CD14-positive monocyte (primary cell): ENCODE data around the gene PRXL2C. TPM values are rescaled to one million over a fixed set of nuclear protein-coding genes. Genes with fewer than 3 reads are reported as not detected.

Experiments
- DNase-seq, 3 donors: peaks; one replicate each; pipeline ENCODE4 v3.0.0-alpha.2; 2011 to 2022
- H2AFZ ChIP-seq: 2 replicates; pipeline ENCODE4 v1.6.0; 2012; ENCODE audit warnings: mild to moderate bottlenecking, low read depth, low read length, inconsistent platforms; ENCODE audit not compliant: insufficient read depth, poor library complexity, severe bottlenecking
- H3K27ac ChIP-seq, 2 donors: 1 replicate in 1 of 2; 2 replicates in 1 of 2; pipeline ENCODE4 v1.5.1; 2012 to 2013; ENCODE audit warnings: low read length in 2 of 2, control low read depth in 1 of 2, inconsistent platforms in 1 of 2, low read depth in 1 of 2, mild to moderate bottlenecking in 1 of 2
- H3K27me3 ChIP-seq, 2 donors: one replicate each; pipeline versions ENCODE4 v1.6.0 to v1.6.1; 2011 to 2013; ENCODE audit warnings: low read length in 2 of 2; ENCODE audit not compliant: control insufficient read depth in 2 of 2, insufficient read depth in 2 of 2
- H3K36me3 ChIP-seq, 2 donors: replicated peaks in 1 of 2; 1 replicate in 1 of 2; 2 replicates in 1 of 2; pipeline versions ENCODE4 v1.5.1 to v1.6.1; 2012 to 2013; ENCODE audit warnings: low read length in 2 of 2, control low read depth in 1 of 2, inconsistent platforms in 1 of 2, mild to moderate bottlenecking in 1 of 2; ENCODE audit not compliant: insufficient read depth in 2 of 2, control insufficient read depth in 1 of 2
- H3K4me1 ChIP-seq, 2 donors: 1 replicate in 1 of 2; 2 replicates in 1 of 2; pipeline versions ENCODE4 v1.5.1 to v1.6.1; 2012 to 2013; ENCODE audit warnings: low read length in 2 of 2, control low read depth in 1 of 2, inconsistent platforms in 1 of 2, mild to moderate bottlenecking in 1 of 2, moderate library complexity in 1 of 2; ENCODE audit not compliant: insufficient read depth in 2 of 2, control insufficient read depth in 1 of 2
- H3K4me2 ChIP-seq: replicated peaks from 2 replicates; pipeline ENCODE3; 2012; ENCODE audit warnings: low read length, moderate library complexity, mild to moderate bottlenecking; ENCODE audit not compliant: poor library complexity, severe bottlenecking; ENCODE audit errors: extremely low read depth
- H3K4me3 ChIP-seq, 3 experiments: fragments of 200-600 bp in 1 of 3; sonication (generic) in 1 of 3; replicated peaks in 1 of 3; 1 replicate in 2 of 3; 2 replicates in 1 of 3; pipeline ENCODE4 v1.5.1; 2011 to 2013; ENCODE audit warnings: low read length in 3 of 3, mild to moderate bottlenecking in 3 of 3, control low read depth in 2 of 3, low read depth in 2 of 3, inconsistent platforms in 1 of 3, moderate library complexity in 1 of 3
- H3K79me2 ChIP-seq: 2 replicates; pipeline ENCODE4 v1.6.0; 2012; ENCODE audit warnings: mild to moderate bottlenecking, control low read depth, inconsistent platforms, low read length, moderate library complexity; ENCODE audit not compliant: insufficient read depth
- H3K9ac ChIP-seq: 2 replicates; pipeline ENCODE4 v1.6.0; 2017; ENCODE audit warnings: low read length, mild to moderate bottlenecking; ENCODE audit not compliant: insufficient read depth, poor library complexity, severe bottlenecking
- H3K9me3 ChIP-seq, 2 donors: replicated peaks in 1 of 2; 1 replicate in 1 of 2; 2 replicates in 1 of 2; pipeline versions ENCODE4 v1.5.1 to v1.6.1; 2012 to 2013; ENCODE audit warnings: low read length in 2 of 2, control low read depth in 1 of 2; ENCODE audit not compliant: control insufficient read depth in 1 of 2, insufficient read depth in 1 of 2
- H4K20me1 ChIP-seq: 2 replicates; pipeline ENCODE4 v1.6.0; 2012; ENCODE audit warnings: mild to moderate bottlenecking, low read length, control low read depth, moderate library complexity; ENCODE audit not compliant: insufficient read depth
- H3K27ac Mint-ChIP-seq, 7 donors: one replicate each; pipeline ENCODE4 v1.8.0; 2020; ENCODE audit warnings: mild to moderate bottlenecking in 7 of 7, mixed read lengths in 7 of 7, moderate library complexity in 6 of 7, inconsistent platforms in 2 of 7
- H3K27me3 Mint-ChIP-seq, 3 donors: one replicate each; pipeline ENCODE4 v1.8.0; 2021 to 2022; ENCODE audit warnings: low read depth in 3 of 3, mild to moderate bottlenecking in 3 of 3, mixed read lengths in 3 of 3, moderate library complexity in 3 of 3, inconsistent platforms in 1 of 3
- H3K36me3 Mint-ChIP-seq, 2 donors: one replicate each; pipeline ENCODE4 v1.8.0; 2020; ENCODE audit warnings: mixed read lengths in 2 of 2, inconsistent platforms in 1 of 2, mild to moderate bottlenecking in 1 of 2
- H3K4me1 Mint-ChIP-seq: one replicate; pipeline ENCODE4 v1.8.0; 2020; ENCODE audit warnings: mild to moderate bottlenecking, mixed read lengths
- H3K4me3 Mint-ChIP-seq, 2 donors: one replicate each; pipeline ENCODE4 v1.8.0; 2020; ENCODE audit warnings: mild to moderate bottlenecking in 2 of 2, mixed read lengths in 2 of 2, moderate library complexity in 1 of 2
- H3K9me3 Mint-ChIP-seq, 7 donors: one replicate each; pipeline ENCODE4 v1.8.0; 2020 to 2022; ENCODE audit warnings: mixed read lengths in 7 of 7, mild to moderate bottlenecking in 6 of 7, moderate library complexity in 6 of 7, inconsistent platforms in 2 of 7
- WGBS: methylation state at CpG from one replicate; pipeline ENCODE4 v1.1.5; 2013; ENCODE audit warnings: missing lambda C conversion rate; ENCODE audit not compliant: insufficient coverage; 5-methylcytosine and 5-hydroxymethylcytosine counted together
- intact Hi-C, 2 donors: fragments of 100-400 bp; cut with micrococcal nuclease; formaldehyde crosslinking; loops; one replicate each; pipeline versions ENCODE4 v1.15.0 to v1.15.1; 2023
- polyA plus RNA-seq, 3 donors: library from polyadenylated mRNA; depleted of rRNA in 1 of 3; unstranded in 2 of 3; stranded (reverse) in 1 of 3; fragments of 300-500 nt in 2 of 3; fragments of >200 nt in 1 of 3; fragmentation: Illumina TruSeq in 2 of 3; gene quantifications; 1 replicate in 2 of 3; 2 replicates in 1 of 3; pipeline ENCODE4 v1.2.3, GENCODE V29; 2012 to 2021
- TF ChIP-seq, protein P1 (sequence below): fragments of 200-600 bp; IDR thresholded peaks from one replicate; pipeline ENCODE4 v1.8.0; 2022; ENCODE audit warnings: antibody characterized with exemption, mild to moderate bottlenecking

The PRXL2C gene
- polyA plus RNA-seq, 3 donors, result 9.2 to 14.6 (median 9.3) TPM

DNA sequence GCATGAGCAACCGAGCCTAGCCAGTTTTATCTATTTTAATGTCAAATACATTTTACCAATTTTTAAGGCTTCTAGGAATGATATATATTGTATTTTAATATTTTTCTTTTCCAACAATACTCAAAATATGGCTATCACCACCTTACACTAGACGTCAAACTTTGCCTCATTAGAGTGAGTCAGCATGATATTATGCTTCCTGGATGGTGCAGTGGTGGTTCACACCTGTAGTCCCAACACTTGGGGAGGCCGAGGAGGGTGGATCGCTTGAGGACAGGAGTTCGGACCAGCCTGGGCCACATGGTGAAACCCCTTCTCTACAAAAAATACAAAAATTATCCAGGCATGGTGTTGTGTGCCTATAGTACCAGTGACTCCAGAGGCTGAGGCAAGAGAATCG is 28.2 kb downstream of the PRXL2C start:
- TF ChIP-seq, protein P1, sequence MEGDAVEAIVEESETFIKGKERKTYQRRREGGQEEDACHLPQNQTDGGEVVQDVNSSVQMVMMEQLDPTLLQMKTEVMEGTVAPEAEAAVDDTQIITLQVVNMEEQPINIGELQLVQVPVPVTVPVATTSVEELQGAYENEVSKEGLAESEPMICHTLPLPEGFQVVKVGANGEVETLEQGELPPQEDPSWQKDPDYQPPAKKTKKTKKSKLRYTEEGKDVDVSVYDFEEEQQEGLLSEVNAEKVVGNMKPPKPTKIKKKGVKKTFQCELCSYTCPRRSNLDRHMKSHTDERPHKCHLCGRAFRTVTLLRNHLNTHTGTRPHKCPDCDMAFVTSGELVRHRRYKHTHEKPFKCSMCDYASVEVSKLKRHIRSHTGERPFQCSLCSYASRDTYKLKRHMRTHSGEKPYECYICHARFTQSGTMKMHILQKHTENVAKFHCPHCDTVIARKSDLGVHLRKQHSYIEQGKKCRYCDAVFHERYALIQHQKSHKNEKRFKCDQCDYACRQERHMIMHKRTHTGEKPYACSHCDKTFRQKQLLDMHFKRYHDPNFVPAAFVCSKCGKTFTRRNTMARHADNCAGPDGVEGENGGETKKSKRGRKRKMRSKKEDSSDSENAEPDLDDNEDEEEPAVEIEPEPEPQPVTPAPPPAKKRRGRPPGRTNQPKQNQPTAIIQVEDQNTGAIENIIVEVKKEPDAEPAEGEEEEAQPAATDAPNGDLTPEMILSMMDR, result no peak
- H2AFZ ChIP-seq, result no peak overlapping the region

DNA sequence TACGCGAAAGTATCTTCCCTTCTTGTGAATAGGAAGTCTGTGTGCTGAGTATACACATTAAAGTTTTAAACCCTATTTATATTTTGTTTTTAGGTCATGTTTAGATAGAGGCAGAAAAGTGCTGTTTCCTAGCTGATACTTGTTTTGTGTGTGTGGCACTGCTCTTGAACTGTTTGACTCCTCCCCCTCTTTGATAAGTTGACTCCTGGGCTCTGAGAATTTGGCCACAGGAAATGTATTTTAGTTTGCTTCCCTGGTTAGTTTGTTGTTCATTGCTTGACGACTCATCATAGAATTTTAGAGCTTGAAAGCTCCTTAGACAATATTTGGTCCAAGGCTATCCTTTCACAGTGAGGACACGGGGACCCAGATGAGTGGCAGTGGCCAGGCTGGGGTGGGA is 33.5 kb downstream of the PRXL2C start:
- Histone ChIP-seq H3K79me2 (no peaks in the 10 kb centered on the region), H3K4me3 (no peak overlapping the region), H3K4me2 (no peak overlapping the region), H3K36me3 (no peaks in the 10 kb centered on the region), H3K9ac (no peak overlapping the region), H3K4me1 (peaks cover 8 to 10% of the 10 kb centered on the region in 2 donors), H3K27ac (no peak overlapping the region), H3K9me3 (peaks cover 5 to 8% of the 10 kb centered on the region in 2 donors), H4K20me1 (no peaks in the 10 kb centered on the region), H3K27me3 (peaks cover 39 to 53% of the 10 kb centered on the region in 2 donors), H2AFZ (no peak overlapping the region)
- Mint-ChIP-seq H3K27me3 (peaks cover 51 to 53% (median 52%) of the 10 kb centered on the region in 3 donors), H3K4me1 (peaks cover 15% of the 10 kb centered on the region), H3K4me3 (peak overlapping the region in 1 of 2 donors; percentile 59), H3K9me3 (peaks cover 0 to 19% (median 8%) of the 10 kb centered on the region in 7 donors), H3K27ac (no peak overlapping the region), H3K36me3 (peaks cover 0 to 4% of the 10 kb centered on the region in 2 donors)
- 67% methylated on average over 2 of the region's 4 CpGs for WGBS
- no peak for DNase-seq
- intact Hi-C loops, result no loop called here
- TF ChIP-seq, protein P1, result no peak

More for the DNA sequence above, 28.2 kb downstream of the PRXL2C start:
- 100% methylated on average over 1 of the region's 6 CpGs for WGBS
- no peak overlapping the region for H3K27ac ChIP-seq
- H3K27ac Mint-ChIP-seq, result no peak overlapping the region
- no peaks in the 10 kb centered on the region for H3K9me3 ChIP-seq
- intact Hi-C loops, result no loop called here
- peaks cover under 1 to 4% of the 10 kb centered on the region in 2 donors for H3K27me3 ChIP-seq
- H3K4me1 Mint-ChIP-seq, result no peaks in the 10 kb centered on the region
- no peak overlapping the region for H3K9ac ChIP-seq
- no peak overlapping the region for H3K4me3 ChIP-seq
- H3K79me2 ChIP-seq, result no peaks in the 10 kb centered on the region
- no peak overlapping the region for H3K4me2 ChIP-seq
- H3K36me3 Mint-ChIP-seq, result no peaks in the 10 kb centered on the region
- peaks cover 0 to 2% (median 0%) of the 10 kb centered on the region in 7 donors for H3K9me3 Mint-ChIP-seq
- no peak for DNase-seq
- no peaks in the 10 kb centered on the region for H4K20me1 ChIP-seq
- H3K27me3 Mint-ChIP-seq, result peaks cover 12 to 17% (median 14%) of the 10 kb centered on the region in 3 donors
- no peaks in the 10 kb centered on the region for H3K36me3 ChIP-seq
- no peaks in the 10 kb centered on the region for H3K4me1 ChIP-seq
- no peak overlapping the region for H3K4me3 Mint-ChIP-seq
